GM18517 (cell line): Measurements from ENCODE around the gene PRDM15.

Experiments used
- ATAC-seq: cut with Tn5 transposase; IDR thresholded peaks from one replicate; pipeline ENCODE4 v1.9.1; 2021; ENCODE audit warnings: mild to moderate bottlenecking, moderate library complexity; ENCODE audit not compliant: unreplicated experiment

Gene PRDM15

GRCh38 chr21:41846536-41846935, 32.6 kb downstream of the PRDM15 start:
- no peak for ATAC-seq

DNA sequence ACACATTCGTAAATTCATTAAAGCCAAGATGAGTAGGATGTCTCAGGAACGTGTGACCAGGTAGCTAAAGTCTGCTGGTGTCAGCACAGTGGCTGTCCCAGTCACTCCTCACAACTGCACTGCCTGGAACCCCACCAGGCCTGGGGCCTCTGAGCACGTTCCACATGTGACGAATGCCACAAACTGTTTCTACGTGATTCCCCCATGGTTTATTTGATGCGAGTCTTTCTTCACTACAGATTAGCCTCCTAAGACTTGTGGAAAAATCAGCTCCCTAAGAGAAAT, 33.2 kb downstream of the PRDM15 start:
- ATAC-seq: no peak

GRCh38 chr21:41845310-41846032, 33.7 kb downstream of the PRDM15 start:
- ATAC-seq: no peak

DNA sequence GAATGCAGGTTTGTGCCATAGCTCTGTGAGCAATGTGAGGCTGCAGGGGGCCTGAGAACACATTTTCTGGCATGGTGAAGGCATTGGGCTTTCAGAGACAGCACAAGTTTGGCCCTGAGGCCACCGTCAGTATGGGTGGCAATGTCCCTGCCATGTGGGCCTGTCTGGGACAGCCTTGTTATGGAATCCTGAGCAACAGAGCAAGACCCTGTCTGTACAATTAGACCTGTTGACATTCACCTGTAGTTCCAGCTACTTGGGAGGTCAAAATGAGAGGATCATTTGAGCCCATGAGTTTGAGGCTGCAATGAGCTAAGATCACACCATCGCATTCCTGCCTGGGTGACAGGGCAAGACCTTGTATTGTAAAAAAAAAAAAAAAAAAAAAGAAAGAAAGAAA, 35.6 kb downstream of the PRDM15 start:
- ATAC-seq: no peak

GRCh38 chr21:41840880-41841279, 38.3 kb downstream of the PRDM15 start:
- ATAC-seq: no peak

GRCh38 chr21:41839387-41840000, 39.6 kb downstream of the PRDM15 start:
- no peak for ATAC-seq

- no peak for ATAC-seq
Measured at GRCh38 chr21:41837756-41838297, 41.3 kb downstream of the PRDM15 start.

DNA sequence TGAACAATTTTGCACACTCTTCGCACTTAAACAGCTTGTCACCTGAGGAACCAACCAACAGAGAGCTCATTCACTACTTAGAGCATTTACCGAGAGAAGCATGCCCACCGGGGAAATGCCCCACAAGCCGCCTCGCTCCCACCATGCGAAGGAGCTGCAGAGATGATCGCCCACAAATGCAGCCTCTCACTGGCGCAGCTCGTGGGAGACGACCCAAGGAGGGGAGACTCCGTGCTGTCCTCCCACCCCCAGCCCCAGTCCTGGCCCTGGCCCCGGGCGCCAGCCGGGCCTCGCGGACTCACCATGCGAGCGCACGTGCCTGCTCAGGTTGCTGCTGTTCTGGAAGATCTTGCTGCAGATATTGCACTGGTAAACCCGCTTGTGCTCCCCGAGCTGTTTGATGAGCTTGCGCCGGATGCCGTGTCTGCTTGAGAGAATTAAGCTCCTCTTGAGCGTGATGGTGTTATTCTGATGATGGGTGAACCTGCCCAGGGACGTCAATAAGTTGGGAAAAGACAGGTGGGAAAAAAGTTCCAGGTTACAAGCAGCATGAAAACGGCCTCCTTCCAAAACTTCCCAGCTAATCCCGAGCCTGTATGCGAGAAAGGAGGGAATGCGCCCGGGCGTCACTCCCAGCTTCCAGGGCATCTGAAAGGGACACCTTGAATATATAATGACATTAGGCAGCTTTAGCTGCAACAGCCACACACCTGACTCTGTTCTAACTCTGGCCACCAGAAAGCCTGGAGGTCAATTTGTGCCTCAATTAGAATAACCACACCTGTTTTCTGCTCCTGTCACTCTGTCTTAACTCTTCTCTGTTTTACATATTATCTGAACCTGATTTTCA, 42.8 kb downstream of the PRDM15 start:
- ATAC-seq: no peak

DNA sequence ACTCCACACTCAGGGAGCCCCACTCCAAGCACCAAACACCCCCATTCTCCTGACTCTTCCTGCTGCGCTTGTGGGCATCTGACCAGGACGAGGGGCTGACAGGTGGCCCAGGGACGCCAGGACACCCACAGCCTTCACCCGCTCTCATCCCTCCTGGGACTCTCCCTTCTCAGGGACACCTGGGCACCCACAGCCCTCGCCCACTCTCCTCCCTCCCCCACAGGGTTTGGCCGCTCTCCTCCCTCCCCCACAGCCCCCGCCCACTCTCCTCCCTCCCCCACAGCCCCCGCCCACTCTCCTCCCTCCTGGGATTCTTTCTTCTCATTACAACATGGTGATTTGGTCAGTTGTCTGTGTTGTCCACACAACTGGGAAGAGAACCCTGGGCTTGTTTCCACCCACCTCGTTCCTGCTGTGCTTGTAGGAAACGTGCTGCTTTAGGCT, 43.4 kb downstream of the PRDM15 start:
- no peak for ATAC-seq

GRCh38 chr21:41834926-41835663, 44.0 kb downstream of the PRDM15 start:
- no peak for ATAC-seq

DNA sequence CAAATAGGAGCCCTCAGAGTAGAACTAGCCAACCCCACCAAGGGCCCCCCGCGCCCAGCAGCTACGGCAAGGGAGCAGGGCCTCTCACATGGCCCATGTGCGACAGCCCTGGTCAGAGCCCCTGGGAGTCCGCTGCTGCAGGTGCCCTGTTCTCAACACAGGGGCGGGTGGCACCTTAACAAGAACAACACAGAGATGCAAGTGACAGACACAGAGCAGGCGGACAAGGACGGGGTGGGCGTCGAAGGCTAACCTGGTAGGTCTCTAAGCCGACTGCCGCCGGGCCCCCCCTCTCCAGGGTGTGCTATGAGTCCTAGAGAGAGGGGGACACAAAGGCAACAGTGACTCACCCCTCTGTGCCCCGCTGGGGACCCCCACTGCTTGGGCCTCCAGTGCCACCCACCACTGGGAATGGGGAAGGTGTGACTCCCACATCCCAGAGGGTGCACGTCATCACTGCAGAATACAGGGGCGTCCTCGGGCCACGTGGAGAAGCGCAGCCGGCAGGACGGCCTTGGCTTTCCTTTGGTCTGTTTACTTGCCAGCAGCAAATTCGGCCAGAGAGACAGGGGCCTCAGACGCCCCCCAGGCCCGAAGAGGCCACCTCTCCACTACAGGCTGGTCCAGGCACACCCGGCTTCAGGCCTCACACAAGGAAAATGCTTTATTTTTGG, 44.8 kb downstream of the PRDM15 start:
- ATAC-seq: no peak

DNA sequence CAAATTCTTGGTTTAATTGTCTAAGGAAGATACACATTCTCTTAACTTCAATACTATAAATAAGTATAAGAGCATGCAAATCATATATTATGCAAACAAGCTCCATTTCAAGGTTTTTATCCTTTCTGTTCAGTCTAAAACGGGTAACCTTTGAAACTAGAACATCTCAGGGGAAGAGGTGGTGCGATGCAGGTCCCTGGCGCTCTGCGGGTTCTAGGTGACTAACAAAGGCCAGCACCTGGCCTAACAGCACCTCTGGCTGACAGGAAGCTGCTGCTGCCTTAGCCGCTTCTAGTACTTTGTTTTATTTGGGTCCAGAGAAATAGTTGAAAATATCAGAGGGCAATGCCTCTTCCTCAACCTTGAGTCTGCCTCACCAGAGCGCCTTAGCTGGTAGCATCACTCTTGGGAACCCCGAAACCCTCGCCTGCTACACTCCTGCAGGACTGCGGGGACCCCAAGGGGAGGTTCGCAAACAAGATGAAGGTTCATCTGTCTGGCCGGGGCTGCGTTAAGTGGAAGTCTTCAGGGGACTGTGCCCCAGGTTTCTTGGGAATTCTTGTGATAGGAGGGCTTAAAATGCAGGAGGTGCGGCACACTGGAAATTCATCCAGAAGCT, 45.5 kb downstream of the PRDM15 start:
- peak; percentile 67 for ATAC-seq

DNA sequence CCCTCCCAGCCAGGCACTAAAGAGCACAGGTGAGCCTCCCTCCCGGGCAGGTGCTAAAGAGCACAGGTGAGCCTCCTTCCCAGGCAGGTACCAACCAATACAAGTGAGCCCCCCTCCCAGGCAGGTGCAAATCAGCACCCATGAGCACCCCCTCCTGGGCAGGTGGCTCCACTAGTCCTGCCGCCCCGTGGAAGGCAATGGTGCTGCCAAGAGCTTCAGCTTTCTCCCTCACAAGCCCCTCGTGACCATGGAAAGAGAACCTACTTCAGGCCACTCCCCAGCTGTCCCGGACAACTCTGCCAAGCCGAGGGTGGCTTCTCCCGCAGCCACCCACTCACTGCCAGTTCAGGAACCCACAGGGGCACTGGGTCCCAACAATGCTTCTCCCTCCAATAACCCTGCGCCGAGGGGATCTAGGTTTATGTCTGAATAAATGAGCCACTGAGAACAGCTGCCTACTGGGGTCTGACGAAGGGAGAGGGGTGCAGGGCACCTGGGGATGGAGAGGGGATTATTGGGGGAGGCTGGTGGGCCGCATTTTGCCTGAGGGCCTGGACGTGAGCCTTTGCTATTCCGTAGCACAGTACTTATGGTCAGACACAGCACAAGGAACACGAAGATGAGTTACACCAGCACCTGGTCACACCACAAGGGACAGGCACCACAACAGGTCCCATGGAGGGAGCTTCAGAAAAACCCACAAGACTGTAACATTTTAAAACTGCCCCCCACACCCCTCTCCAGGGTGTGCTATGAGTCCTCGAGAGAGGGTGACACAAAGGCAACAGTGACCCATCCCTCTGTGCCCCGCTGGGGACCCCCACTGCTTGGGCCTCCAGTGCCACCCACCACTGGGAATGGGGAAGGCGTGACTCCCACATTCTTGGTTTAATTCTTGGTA, 46.3 kb downstream of the PRDM15 start:
- ATAC-seq: peak; percentile 78

GRCh38 chr21:41831866-41832595, 47.1 kb downstream of the PRDM15 start:
- ATAC-seq: no peak

DNA sequence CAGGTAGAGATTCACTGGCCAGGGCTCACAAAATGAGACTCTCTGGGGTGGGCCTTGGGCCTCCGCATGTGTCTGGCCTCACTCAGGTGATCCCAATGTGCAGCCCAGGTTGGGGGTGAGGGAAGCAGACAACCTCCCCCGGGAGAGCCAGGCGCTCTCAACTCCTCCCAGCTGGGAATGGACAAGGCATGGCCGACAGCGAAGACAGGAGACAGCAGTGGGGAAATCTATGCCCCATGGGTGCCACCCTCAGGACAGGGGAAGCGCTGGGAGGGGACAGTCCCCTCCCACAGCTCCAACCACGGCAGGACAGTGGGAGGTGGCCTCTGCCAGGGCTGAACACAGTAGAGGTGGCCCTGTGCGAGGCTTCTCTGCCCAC, 47.7 kb downstream of the PRDM15 start:
- ATAC-seq: no peak

DNA sequence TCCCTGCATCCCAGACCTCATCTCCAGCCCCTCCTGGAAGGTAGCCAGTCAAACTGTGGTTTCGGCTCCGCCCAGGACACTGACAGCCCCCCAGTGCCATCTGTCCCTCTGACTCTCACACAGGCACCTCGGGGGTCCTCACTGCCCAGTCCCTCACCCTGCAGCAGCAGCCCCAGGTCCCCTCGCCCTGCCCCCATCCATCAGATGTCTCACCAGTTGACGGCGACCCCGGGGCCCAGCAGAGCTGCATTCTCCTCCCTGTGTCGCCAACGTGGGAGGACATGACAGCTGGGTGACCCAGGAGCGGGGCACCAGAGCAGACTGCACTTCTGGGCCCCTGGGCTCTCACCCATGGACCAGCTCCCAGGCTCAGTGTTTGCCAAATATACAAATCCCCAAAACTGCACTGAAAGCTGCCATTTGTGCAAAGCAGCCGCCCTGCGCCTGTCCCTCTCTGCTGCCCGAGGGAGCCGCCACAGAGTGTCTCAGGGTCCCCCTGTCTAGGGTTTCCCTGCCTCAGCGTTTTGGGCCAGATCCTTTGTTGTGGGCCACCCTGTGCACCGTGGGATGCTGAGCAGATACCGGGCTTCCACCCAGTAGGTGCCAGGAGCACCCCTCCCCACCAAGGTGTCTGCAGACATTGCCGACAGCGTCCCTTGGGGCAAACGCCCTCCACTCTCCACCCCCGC, 48.2 kb downstream of the PRDM15 start:
- ATAC-seq: no peak

DNA sequence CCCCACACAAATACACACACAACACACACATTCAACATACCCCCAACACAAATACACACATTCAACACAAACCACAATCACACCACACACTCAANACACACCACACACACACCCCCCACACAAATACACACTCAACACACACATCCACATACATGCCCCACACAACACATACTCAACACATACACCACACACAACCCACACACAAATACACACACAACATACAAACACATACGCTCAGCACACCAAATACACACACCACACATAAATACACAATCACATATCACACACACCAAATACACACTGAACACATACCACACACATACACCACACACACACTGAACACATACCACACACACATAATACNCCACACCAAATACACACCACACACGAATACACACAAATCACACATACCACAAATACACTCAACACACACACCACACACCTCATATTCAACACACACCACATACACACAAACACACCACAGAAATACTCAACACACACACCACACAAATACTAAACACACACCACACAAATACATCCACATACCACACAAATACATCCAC, 48.9 kb downstream of the PRDM15 start:
- no peak for ATAC-seq
